Measurements from ENCODE around the gene AP3M1. TPM values are rescaled to one million over a fixed set of nuclear protein-coding genes. Genes with fewer than 3 reads are reported as not detected.

AP3M1 gene
- total RNA-seq, 1 donor, result 35.8 TPM

DNA sequence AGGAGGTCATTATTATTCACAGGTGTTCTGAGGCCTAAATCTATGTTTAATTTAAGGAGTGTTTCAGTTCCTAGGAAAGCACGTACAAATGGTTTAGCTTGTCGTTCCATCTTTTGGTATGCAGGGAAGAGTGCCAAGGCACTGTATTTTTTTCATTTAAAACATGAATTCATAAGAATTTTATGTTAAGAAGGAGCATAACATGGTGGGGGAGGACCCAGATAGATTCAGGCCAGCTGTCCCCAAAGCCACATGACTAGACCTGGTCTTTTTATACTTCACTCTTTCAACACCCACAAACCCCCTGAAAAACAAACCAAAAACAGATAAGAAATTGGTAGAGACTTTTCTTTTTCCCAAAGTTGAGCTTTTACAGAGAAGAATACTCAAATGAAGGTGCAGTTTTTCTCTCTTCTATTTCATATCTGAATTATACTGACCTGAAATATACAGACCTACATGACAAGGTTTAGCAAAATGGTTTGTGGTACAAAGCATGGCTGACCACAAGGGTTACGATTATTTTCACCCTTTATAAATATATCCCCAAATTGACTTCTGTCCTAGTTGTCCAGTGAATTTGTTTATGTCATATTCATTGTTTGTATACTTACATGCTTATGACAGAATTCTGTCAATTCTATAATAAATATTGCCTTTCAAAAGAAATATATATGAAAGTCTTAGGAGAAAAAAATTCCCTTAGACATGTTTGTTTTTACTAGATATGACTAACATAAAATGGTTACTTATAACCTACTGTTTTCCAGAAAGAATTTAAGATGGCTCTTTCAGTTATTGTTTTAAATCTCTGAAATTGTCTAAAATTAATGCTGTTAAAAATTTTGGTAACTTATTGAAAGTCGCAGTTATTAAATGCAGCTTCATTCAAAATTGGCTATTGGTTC is 71.3 kb downstream of the AP3M1 start:
- H3K27ac ChIP-seq (ENCODE audit: low read depth, low read length), result peak overlapping the region; percentile 51
- peak overlapping the region; percentile 40 for H3K4me2 ChIP-seq (ENCODE audit: insufficient read depth, low read length)
- H3K27me3 ChIP-seq (ENCODE audit: insufficient read depth, low read length), result no peaks in the 10 kb centered on the region
- H3K4me3 ChIP-seq (ENCODE audit: insufficient read depth, low read length), result no peak overlapping the region
- H4K20me1 ChIP-seq (ENCODE audit: insufficient read depth, low read length), result peaks cover 16% of the 10 kb centered on the region
- H3K36me3 ChIP-seq (ENCODE audit: insufficient read depth, low read length), result peaks cover 52% of the 10 kb centered on the region
- peaks cover 42% of the 10 kb centered on the region for H3K4me1 ChIP-seq (ENCODE audit: insufficient read depth, low read length)
- H3K9me3 ChIP-seq (ENCODE audit: low read depth, low read length), result no peaks in the 10 kb centered on the region
- peaks cover 79% of the 10 kb centered on the region for H3K79me2 ChIP-seq (ENCODE audit: insufficient read depth, low read length)
- TF ChIP-seq, protein P1, sequence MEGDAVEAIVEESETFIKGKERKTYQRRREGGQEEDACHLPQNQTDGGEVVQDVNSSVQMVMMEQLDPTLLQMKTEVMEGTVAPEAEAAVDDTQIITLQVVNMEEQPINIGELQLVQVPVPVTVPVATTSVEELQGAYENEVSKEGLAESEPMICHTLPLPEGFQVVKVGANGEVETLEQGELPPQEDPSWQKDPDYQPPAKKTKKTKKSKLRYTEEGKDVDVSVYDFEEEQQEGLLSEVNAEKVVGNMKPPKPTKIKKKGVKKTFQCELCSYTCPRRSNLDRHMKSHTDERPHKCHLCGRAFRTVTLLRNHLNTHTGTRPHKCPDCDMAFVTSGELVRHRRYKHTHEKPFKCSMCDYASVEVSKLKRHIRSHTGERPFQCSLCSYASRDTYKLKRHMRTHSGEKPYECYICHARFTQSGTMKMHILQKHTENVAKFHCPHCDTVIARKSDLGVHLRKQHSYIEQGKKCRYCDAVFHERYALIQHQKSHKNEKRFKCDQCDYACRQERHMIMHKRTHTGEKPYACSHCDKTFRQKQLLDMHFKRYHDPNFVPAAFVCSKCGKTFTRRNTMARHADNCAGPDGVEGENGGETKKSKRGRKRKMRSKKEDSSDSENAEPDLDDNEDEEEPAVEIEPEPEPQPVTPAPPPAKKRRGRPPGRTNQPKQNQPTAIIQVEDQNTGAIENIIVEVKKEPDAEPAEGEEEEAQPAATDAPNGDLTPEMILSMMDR (IDR thresholded peaks at IDR 0.05; ENCODE audit: extremely low read depth, low read depth, low read length), result no peak
- no peak overlapping the region for H2AFZ ChIP-seq (ENCODE audit: low read length)
- no peak for DNase-seq (ENCODE audit: insufficient read length, low spot score, missing footprints)

DNA sequence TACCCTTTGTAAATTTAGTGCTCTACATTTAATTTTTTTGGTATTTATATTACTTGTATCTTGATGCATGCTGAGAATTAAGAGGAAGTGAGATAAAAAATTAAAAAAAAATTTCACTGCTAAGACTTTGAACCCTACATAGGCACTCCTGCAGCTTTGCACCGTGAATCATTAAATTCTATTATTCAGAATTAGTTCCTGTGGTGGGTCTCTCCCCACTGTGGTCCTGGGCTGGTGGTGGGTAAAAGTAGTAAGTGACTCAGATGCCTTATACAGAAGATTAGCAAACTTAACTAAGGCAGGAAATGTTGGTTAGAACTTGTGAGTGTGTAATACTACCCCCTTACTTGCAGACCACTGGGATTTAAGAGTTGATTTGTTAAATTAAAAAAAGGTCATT is 72.6 kb downstream of the AP3M1 start:
- no peak for DNase-seq (ENCODE audit: insufficient read length, low spot score, missing footprints)
- H2AFZ ChIP-seq (ENCODE audit: low read length), result no peak overlapping the region
- H3K4me1 ChIP-seq (ENCODE audit: insufficient read depth, low read length), result peaks cover 42% of the 10 kb centered on the region
- TF ChIP-seq, protein P1 (IDR thresholded peaks at IDR 0.05; ENCODE audit: extremely low read depth, low read depth, low read length), result no peak
- peaks cover 55% of the 10 kb centered on the region for H3K36me3 ChIP-seq (ENCODE audit: insufficient read depth, low read length)
- H3K4me2 ChIP-seq (ENCODE audit: insufficient read depth, low read length), result no peak overlapping the region
- peaks cover 88% of the 10 kb centered on the region for H3K79me2 ChIP-seq (ENCODE audit: insufficient read depth, low read length)
- H3K4me3 ChIP-seq (ENCODE audit: insufficient read depth, low read length), result no peak overlapping the region
- H3K27me3 ChIP-seq (ENCODE audit: insufficient read depth, low read length), result no peaks in the 10 kb centered on the region
- no peaks in the 10 kb centered on the region for H3K9me3 ChIP-seq (ENCODE audit: low read depth, low read length)
- H4K20me1 ChIP-seq (ENCODE audit: insufficient read depth, low read length), result peaks cover 18% of the 10 kb centered on the region
- H3K27ac ChIP-seq (ENCODE audit: low read depth, low read length), result no peak overlapping the region

DNA sequence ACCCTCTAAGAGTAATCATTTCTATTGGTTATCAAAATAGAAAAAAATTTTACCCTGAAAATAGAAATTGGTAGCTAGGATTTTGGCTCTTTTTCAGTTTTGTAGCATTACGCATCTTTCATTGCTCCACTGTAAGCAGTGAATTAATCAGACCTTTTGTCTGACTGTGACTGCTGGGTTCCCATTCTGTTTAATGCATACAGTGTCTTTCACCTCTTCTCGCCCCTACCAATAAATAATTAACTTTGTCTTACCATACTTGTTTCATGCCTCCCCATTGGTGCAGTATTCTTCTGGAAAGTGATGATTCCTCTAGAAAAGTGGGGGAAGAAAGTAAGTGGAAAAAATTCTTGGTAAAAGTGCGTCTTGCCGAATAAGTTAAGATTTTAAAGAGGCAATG is 73.2 kb downstream of the AP3M1 start:
- Histone ChIP-seq H4K20me1 (ENCODE audit: insufficient read depth, low read length) (peaks cover 19% of the 10 kb centered on the region), H2AFZ (ENCODE audit: low read length) (no peak overlapping the region), H3K4me1 (ENCODE audit: insufficient read depth, low read length) (peaks cover 45% of the 10 kb centered on the region), H3K27ac (ENCODE audit: low read depth, low read length) (no peak overlapping the region), H3K27me3 (ENCODE audit: insufficient read depth, low read length) (no peaks in the 10 kb centered on the region), H3K36me3 (ENCODE audit: insufficient read depth, low read length) (peaks cover 55% of the 10 kb centered on the region), H3K9me3 (ENCODE audit: low read depth, low read length) (no peaks in the 10 kb centered on the region), H3K79me2 (ENCODE audit: insufficient read depth, low read length) (peaks cover 89% of the 10 kb centered on the region), H3K4me3 (ENCODE audit: insufficient read depth, low read length) (no peak overlapping the region), H3K4me2 (ENCODE audit: insufficient read depth, low read length) (no peak overlapping the region)
- TF ChIP-seq, protein P1 (IDR thresholded peaks at IDR 0.05; ENCODE audit: extremely low read depth, low read depth, low read length), result no peak
- no peak for DNase-seq (ENCODE audit: insufficient read length, low spot score, missing footprints)

DNA sequence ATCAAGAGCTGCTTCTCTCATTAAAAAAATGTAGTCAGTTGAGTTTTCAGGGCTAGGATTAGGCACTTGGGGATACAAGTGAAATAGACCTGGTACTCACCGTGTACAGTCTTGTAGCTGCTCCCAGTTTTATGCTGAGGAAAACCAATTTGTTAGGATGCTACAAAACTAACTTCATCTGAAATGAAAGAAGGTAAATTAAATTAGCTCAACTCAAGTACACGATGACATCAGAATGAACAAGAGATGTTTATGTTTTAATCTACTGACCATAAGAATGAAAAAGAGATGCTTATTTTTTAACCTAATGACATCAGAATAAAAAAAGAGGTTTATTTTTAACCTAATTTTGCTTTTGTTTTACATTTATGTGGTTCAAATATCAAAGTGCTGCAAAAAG is 73.7 kb downstream of the AP3M1 start:
- no peak overlapping the region for H3K27ac ChIP-seq (ENCODE audit: low read depth, low read length)
- peaks cover 21% of the 10 kb centered on the region for H4K20me1 ChIP-seq (ENCODE audit: insufficient read depth, low read length)
- TF ChIP-seq, protein P1 (IDR thresholded peaks at IDR 0.05; ENCODE audit: extremely low read depth, low read depth, low read length), result no peak
- DNase-seq (ENCODE audit: insufficient read length, low spot score, missing footprints), result no peak
- H3K79me2 ChIP-seq (ENCODE audit: insufficient read depth, low read length), result peaks cover 85% of the 10 kb centered on the region
- no peaks in the 10 kb centered on the region for H3K9me3 ChIP-seq (ENCODE audit: low read depth, low read length)
- H3K27me3 ChIP-seq (ENCODE audit: insufficient read depth, low read length), result no peaks in the 10 kb centered on the region
- H3K4me3 ChIP-seq (ENCODE audit: insufficient read depth, low read length), result no peak overlapping the region
- H2AFZ ChIP-seq (ENCODE audit: low read length), result no peak overlapping the region
- H3K4me2 ChIP-seq (ENCODE audit: insufficient read depth, low read length), result no peak overlapping the region
- peaks cover 49% of the 10 kb centered on the region for H3K4me1 ChIP-seq (ENCODE audit: insufficient read depth, low read length)
- H3K36me3 ChIP-seq (ENCODE audit: insufficient read depth, low read length), result peaks cover 53% of the 10 kb centered on the region
